UCSD-AML1 (cell line): ENCODE data around the gene MCAM.

Source experiments
- DNase-seq: peaks from one replicate; lab custom pipeline; 2025; ENCODE audit not compliant: unreplicated experiment; lab: John Stamatoyannopoulos, UW

Gene MCAM

GRCh38 chr11:119267645-119268044 lies 49.3 kb downstream of the MCAM start:
- no peak for DNase-seq

- no peak for DNase-seq
Observed at GRCh38 chr11:119266517-119267255, 50.2 kb downstream of the MCAM start.

GRCh38 chr11:119266063-119266462 lies 50.9 kb downstream of the MCAM start:
- no peak for DNase-seq

- no peak for DNase-seq
Observed at GRCh38 chr11:119263352-119263940, 53.5 kb downstream of the MCAM start.

- no peak for DNase-seq
Observed at GRCh38 chr11:119262668-119263351, 54.1 kb downstream of the MCAM start.

GRCh38 chr11:119258983-119259382 lies 57.9 kb downstream of the MCAM start:
- no peak for DNase-seq
